ENCODE measurements around the gene CNTNAP2.

DNA sequence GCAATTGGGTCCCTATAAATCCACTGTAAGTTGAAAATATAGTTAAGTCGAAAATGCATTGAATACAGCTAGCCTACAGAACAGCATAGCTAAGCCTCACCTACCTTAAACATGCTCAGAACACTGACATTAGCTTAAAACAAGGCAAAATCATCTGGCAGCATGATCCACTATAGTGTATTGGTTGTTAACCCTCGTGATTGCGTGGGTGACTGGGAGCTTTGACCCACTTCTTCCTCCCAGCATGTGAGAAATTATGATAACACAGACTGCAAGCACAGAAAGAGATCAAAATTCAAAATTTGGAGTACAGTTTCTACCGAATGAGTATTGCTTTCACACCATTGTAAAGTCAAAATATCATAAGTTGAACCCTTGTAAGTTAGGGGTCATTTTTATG, 22.3 kb downstream of the CNTNAP2 start:
- TF ChIP-seq, protein P1, sequence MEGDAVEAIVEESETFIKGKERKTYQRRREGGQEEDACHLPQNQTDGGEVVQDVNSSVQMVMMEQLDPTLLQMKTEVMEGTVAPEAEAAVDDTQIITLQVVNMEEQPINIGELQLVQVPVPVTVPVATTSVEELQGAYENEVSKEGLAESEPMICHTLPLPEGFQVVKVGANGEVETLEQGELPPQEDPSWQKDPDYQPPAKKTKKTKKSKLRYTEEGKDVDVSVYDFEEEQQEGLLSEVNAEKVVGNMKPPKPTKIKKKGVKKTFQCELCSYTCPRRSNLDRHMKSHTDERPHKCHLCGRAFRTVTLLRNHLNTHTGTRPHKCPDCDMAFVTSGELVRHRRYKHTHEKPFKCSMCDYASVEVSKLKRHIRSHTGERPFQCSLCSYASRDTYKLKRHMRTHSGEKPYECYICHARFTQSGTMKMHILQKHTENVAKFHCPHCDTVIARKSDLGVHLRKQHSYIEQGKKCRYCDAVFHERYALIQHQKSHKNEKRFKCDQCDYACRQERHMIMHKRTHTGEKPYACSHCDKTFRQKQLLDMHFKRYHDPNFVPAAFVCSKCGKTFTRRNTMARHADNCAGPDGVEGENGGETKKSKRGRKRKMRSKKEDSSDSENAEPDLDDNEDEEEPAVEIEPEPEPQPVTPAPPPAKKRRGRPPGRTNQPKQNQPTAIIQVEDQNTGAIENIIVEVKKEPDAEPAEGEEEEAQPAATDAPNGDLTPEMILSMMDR (IDR thresholded peaks at IDR 0.05; ENCODE audit: low read depth, low read length, missing input control) = no peak
- TF ChIP-seq FOXA1 (IDR thresholded peaks at IDR 0.05) (no peak), RAD21 (IDR thresholded peaks at IDR 0.05) (no peak), ZBTB33 (IDR thresholded peaks at IDR 0.05) (no peak), MAX (IDR thresholded peaks at IDR 0.05) (no peak), SP1 (IDR thresholded peaks at IDR 0.05) (no peak), YY1 (IDR thresholded peaks at IDR 0.05) (no peak), EGR1 (IDR thresholded peaks at IDR 0.05; ENCODE audit: low read depth in 2 of 2) (no peak), NR2F2 (IDR thresholded peaks at IDR 0.05) (no peak)
